Sigmoid colon (tissue), 4 donors: ENCODE measurements around the gene DDX20.

ENCODE experiments used
- CTCF ChIP-seq, 4 experiments: fragments of 450-650 bp in 3 of 4; fragments of 200-600 bp in 1 of 4; IDR thresholded peaks; one replicate each; pipeline ENCODE4 v1.5.1; 2016 to 2019; ENCODE audit warnings: antibody characterized with exemption in 4 of 4, mild to moderate bottlenecking in 3 of 4, moderate library complexity in 2 of 4
- EP300 ChIP-seq, 4 donors: sonication (generic); formaldehyde crosslinking; IDR thresholded peaks; one replicate each; pipeline ENCODE4 v1.6.1; 2017; ENCODE audit warnings: antibody characterized with exemption in 4 of 4
- POLR2A ChIP-seq, 2 donors: fragments of 450-650 bp; IDR thresholded peaks; one replicate each; pipeline ENCODE4 v1.6.1; 2016; ENCODE audit warnings: antibody characterized with exemption in 2 of 2, mild to moderate bottlenecking in 2 of 2, moderate library complexity in 2 of 2

GRCh38 chr1:111747947-111748346 lies 7.8 kb upstream of the DDX20 start:
- TF ChIP-seq CTCF (IDR thresholded peaks at IDR 0.05) (no peak), EP300 (IDR thresholded peaks at IDR 0.05) (no peak), POLR2A (IDR thresholded peaks at IDR 0.05) (no peak)
